Embryonic facial prominence (tissue), 1 donor: Measurements from ENCODE around the gene FAM110D.

Source experiments
- DNase-seq: peaks from one replicate; pipeline ENCODE4 v3.0.0-alpha.2; 2016; ENCODE audit errors: extremely low spot score

Gene FAM110D

GRCh38 chr1:26188477-26188876 is 29.6 kb downstream of the FAM110D start:
- no peak for DNase-seq

DNA sequence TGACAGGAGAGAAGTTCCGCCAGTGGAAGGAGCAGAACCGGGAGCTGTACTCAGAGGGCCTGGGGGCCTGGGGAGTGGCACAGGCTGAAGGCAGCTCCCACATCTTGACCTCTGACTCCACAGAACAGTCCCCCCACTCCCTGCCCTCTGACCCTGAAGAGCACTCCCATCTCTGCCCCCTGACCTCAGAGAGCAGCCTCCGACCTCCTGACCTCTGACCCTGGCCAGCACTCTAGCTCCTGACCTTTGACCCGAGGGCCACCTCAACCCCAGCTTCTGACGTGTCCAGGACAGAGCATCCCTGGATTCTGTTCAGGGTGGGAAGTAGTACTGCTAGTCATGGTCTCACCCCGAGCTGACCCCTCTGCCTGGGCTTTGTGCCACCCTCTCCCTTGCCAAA is 30.5 kb downstream of the FAM110D start:
- no peak for DNase-seq

GRCh38 chr1:26189751-26190275 is 30.9 kb downstream of the FAM110D start:
- DNase-seq = no peak

DNA sequence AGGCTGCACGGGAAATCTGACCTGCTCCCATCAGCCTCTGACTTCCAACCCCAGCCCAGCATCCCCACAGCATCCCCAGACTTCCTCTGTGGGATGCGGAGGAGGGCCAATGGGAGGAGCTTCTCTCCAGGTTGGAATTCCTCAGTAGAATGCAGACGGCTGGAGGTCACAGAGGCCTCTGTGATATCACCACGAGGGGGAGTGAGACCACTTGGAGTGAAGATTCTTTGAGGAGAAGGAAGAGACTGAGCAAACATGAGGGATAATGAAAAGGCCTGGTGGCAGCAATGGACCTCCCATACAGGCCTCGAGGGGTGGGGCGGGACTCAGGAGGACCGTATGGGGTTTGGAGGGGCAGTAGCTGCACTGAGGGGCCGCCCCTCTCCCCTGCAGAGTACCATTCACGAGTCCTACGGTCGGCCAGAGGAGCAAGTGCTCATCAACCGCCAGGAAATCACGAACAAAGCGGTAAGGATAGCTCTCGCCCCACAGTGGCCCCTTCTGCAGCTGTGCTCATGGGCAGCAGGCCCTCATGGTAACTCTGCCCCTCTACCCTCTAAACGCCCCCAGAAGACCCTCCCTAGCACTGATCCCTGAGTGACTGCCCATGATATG is 31.6 kb downstream of the FAM110D start, which contains the start of gene CATSPER4:
Gene CATSPER4 (plus strand): TSS at position 230 of the 615 bp plus-strand sequence. CDS start 26 bp downstream, at position 256.
- DNase-seq = no peak

- no peak for DNase-seq
Observed at GRCh38 chr1:26191739-26192138, 32.9 kb downstream of the FAM110D start.

DNA sequence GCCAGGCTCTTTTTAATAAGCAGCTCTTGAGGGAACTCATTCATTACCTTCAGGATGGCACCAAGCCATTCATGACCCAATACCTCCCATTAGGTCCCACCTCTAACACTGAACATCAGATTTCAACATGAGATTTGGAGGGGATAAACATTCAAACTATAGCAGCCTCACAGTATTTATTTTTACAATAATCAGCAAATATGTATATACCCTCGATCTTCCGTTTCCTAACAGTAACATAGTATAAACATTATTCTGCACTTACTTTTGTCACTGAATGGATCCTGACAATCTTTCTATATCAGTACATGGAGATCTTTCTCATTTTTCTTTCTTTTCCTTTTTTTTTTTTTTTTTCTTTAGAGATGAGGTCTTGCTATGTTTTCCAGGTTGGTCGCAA is 36.9 kb downstream of the FAM110D start:
- no peak for DNase-seq

DNA sequence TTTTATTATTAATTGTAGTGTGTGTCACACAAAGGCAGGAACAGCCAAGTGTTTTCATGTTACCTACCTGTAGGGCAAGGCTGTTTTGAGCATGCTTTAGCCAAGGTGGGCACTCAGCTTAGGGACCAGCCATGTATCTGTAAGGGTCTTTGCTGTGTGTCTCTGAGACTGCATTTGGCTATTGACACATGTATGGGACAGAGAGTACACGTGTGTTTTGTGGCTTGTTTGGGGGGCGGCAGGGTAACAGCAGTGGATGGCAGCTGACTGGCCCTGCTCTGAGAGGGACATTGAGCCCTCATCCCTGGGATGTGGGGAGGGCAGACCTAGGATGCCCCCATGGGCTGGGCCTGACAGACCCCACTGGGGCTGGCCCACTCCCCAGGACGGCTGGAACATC is 38.4 kb downstream of the FAM110D start:
- no peak for DNase-seq

- no peak for DNase-seq
Observed at GRCh38 chr1:26197813-26198212, 38.9 kb downstream of the FAM110D start.

DNA sequence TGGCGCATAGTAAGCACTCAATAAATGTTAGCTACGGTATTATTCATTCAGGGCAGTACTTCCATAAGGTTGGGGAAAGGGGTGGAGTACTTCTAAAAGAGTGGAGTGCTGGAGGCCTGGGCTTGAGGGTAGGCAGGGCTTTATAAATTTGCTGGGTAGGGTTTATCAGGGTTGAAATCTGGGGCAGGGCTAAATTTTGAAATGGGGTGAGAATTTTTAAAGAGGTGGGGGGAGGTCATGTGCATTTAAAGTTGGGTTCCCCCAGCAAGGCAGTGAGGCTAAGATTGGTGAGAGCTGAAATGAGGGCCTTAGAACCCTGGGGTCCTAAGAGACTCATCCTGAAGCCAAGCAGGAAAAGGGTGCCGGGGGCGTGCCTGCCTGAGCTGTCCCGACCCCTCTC is 41.5 kb downstream of the FAM110D start:
- DNase-seq = no peak

DNA sequence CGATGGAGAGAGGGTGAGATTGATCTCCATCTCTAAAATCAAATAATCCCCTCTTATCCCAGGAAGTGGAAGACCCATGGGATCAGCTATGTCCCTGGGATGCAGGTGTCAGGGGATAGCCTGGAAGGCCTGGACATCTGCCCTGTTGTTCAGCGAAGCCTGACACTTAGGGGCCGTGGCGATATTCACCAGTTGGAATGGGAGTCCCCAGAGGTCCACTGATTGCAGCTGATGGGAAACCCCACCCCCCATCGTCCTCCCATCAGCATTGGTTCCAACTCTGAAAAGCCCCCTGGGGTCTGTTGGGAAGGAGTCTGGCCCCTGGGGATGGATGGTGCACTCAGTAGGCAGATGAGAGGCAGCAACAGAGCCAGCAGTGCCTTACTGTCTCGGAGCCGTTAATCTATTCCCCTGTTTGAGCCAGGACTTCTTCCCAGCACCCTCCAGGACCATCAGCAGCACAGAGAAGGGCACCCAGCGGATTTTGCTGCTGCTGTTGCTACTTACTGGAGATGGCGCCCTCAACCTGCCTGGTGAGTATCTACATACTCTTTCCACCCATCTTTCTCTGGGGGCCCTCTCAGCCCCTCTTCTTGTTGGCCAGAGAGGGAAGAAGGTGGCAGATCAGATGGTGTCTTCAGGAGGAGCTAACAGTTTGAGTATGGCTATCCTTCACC is 44.9 kb downstream of the FAM110D start:
- DNase-seq = no peak

- no peak for DNase-seq
Observed at GRCh38 chr1:26210147-26210870, 51.4 kb downstream of the FAM110D start.

DNA sequence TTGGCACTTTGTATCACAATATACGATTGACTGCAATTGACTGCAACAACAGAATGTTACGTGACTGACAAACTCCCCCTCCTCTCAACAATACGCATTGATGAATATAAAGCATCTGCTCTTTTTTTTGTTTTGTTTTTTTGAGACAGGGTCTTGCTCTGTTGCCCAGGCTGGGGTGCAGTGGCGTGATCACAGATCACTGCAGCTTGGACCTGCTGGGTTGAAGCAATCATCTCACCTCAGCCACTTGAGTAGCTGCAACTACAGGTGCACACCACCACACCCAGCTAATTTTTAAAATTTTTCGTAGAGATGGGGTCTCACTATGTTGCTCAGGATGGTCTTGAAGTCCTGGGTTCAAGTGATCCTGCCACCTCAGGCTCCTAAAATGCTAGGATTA is 53.8 kb downstream of the FAM110D start:
- DNase-seq = no peak

- DNase-seq = no peak
Observed at GRCh38 chr1:26213335-26213905, 54.5 kb downstream of the FAM110D start.
